ENCODE data around the gene KCTD4. TPM values are rescaled to one million over a fixed set of nuclear protein-coding genes. Genes with fewer than 3 reads are reported as not detected.

KCTD4 gene
- polyA plus RNA-seq, 3 donors = 0.12 TPM; not detected in 2

GRCh38 chr13:45219938-45220375 lies 19.1 kb upstream of the KCTD4 start:
- H3K4me2 ChIP-seq (replicated peaks; ENCODE audit: extremely low read depth, low read length, poor library complexity, severe bottlenecking) = no peak overlapping the region
- intact Hi-C loops (cut with micrococcal nuclease) = no loop called here
- no peaks in the 10 kb centered on the region for H3K9me3 Mint-ChIP-seq

GRCh38 chr13:45219123-45219891 lies 18.5 kb upstream of the KCTD4 start:
- WGBS (ENCODE audit: insufficient coverage) = 100% methylated on average over 1 of the region's 5 CpGs
- H3K9me3 Mint-ChIP-seq = no peaks in the 10 kb centered on the region
- no peak for DNase-seq
- peaks cover 0 to 4% (median 0%) of the 10 kb centered on the region in 3 donors for H3K27me3 Mint-ChIP-seq (ENCODE audit: low read depth in 3 of 3)
- no peak for TF ChIP-seq CTCF (IDR thresholded peaks at IDR 0.05)
- Histone ChIP-seq H3K27me3 (ENCODE audit: control insufficient read depth in 2 of 2, insufficient read depth in 2 of 2, low read length in 2 of 2) (no peaks in the 10 kb centered on the region), H3K9me3 (replicated peaks in 1 of 2; ENCODE audit: control insufficient read depth in 1 of 2, insufficient read depth in 1 of 2, low read length in 2 of 2) (no peaks in the 10 kb centered on the region), H3K4me1 (ENCODE audit: control insufficient read depth in 1 of 2, insufficient read depth in 2 of 2, low read length in 2 of 2) (peaks cover 0 to 3% of the 10 kb centered on the region in 2 donors), H4K20me1 (ENCODE audit: insufficient read depth, low read length) (peaks cover 9% of the 10 kb centered on the region), H3K4me2 (replicated peaks; ENCODE audit: extremely low read depth, low read length, poor library complexity, severe bottlenecking) (no peak overlapping the region), H3K9ac (ENCODE audit: insufficient read depth, low read length, poor library complexity, severe bottlenecking) (no peak overlapping the region), H3K79me2 (ENCODE audit: insufficient read depth, low read length) (no peaks in the 10 kb centered on the region), H3K4me3 (replicated peaks in 1 of 3; ENCODE audit: low read depth in 2 of 3, low read length in 3 of 3) (no peak overlapping the region), H3K27ac (ENCODE audit: low read depth in 1 of 2, low read length in 2 of 2) (no peak overlapping the region), H3K36me3 (replicated peaks in 1 of 2; ENCODE audit: control insufficient read depth in 1 of 2, insufficient read depth in 2 of 2, low read length in 2 of 2) (no peaks in the 10 kb centered on the region), H2AFZ (ENCODE audit: insufficient read depth, low read depth, low read length, poor library complexity, severe bottlenecking) (no peak overlapping the region)
- peak overlapping the region in 1 of 7 donors; percentile 27 for H3K27ac Mint-ChIP-seq
- H3K36me3 Mint-ChIP-seq = peaks cover 12 to 17% of the 10 kb centered on the region in 2 donors
- no peak overlapping the region for H3K4me3 Mint-ChIP-seq
- intact Hi-C loops (cut with micrococcal nuclease) = no loop called here
- peaks cover 9% of the 10 kb centered on the region for H3K4me1 Mint-ChIP-seq

More at GRCh38 chr13:45219938-45220375, 19.1 kb upstream of the KCTD4 start:
- Histone ChIP-seq H3K9me3 (replicated peaks in 1 of 2; ENCODE audit: control insufficient read depth in 1 of 2, insufficient read depth in 1 of 2, low read length in 2 of 2) (no peaks in the 10 kb centered on the region), H4K20me1 (ENCODE audit: insufficient read depth, low read length) (peaks cover 9% of the 10 kb centered on the region), H2AFZ (ENCODE audit: insufficient read depth, low read depth, low read length, poor library complexity, severe bottlenecking) (no peak overlapping the region), H3K4me1 (ENCODE audit: control insufficient read depth in 1 of 2, insufficient read depth in 2 of 2, low read length in 2 of 2) (peaks cover 0 to 3% of the 10 kb centered on the region in 2 donors), H3K36me3 (replicated peaks in 1 of 2; ENCODE audit: control insufficient read depth in 1 of 2, insufficient read depth in 2 of 2, low read length in 2 of 2) (no peaks in the 10 kb centered on the region), H3K27ac (ENCODE audit: low read depth in 1 of 2, low read length in 2 of 2) (no peak overlapping the region), H3K4me3 (replicated peaks in 1 of 3; ENCODE audit: low read depth in 2 of 3, low read length in 3 of 3) (no peak overlapping the region), H3K9ac (ENCODE audit: insufficient read depth, low read length, poor library complexity, severe bottlenecking) (no peak overlapping the region), H3K79me2 (ENCODE audit: insufficient read depth, low read length) (no peaks in the 10 kb centered on the region), H3K27me3 (ENCODE audit: control insufficient read depth in 2 of 2, insufficient read depth in 2 of 2, low read length in 2 of 2) (no peaks in the 10 kb centered on the region)
- peaks cover 0 to 4% (median 0%) of the 10 kb centered on the region in 3 donors for H3K27me3 Mint-ChIP-seq (ENCODE audit: low read depth in 3 of 3)
- DNase-seq = peak; percentile 42 to 75 (median 56)
- H3K27ac Mint-ChIP-seq = no peak overlapping the region
- peaks cover 12 to 19% of the 10 kb centered on the region in 2 donors for H3K36me3 Mint-ChIP-seq
- peak overlapping the region in 1 of 2 donors; percentile 21 for H3K4me3 Mint-ChIP-seq
- peaks cover 9% of the 10 kb centered on the region for H3K4me1 Mint-ChIP-seq
- no peak for TF ChIP-seq CTCF (IDR thresholded peaks at IDR 0.05)
- 57% methylated on average over 4 of the region's 4 CpGs for WGBS (ENCODE audit: insufficient coverage)

Data from CD14-positive monocyte (primary cell).